Stimulated activated CD8-positive, alpha-beta memory T cell treated with anti-CD3 and anti-CD28 coated beads, Interleukin-7, amount 100 ng/mL, for 48 hours (primary cell): ENCODE data around the gene C1orf74.
"Not testable (repeated sequence)": the region's sequence is repeated elsewhere in the genome, so short reads cannot be mapped to it uniquely, and the experiment has no call there.

Experiments used
- DNase-seq, 2 donors: peaks; one replicate each; pipeline ENCODE4 v3.0.0-alpha.2; 2020; ENCODE audit warnings: low read depth in 1 of 2; ENCODE audit errors: extremely low read depth in 1 of 2

The C1orf74 gene

DNA sequence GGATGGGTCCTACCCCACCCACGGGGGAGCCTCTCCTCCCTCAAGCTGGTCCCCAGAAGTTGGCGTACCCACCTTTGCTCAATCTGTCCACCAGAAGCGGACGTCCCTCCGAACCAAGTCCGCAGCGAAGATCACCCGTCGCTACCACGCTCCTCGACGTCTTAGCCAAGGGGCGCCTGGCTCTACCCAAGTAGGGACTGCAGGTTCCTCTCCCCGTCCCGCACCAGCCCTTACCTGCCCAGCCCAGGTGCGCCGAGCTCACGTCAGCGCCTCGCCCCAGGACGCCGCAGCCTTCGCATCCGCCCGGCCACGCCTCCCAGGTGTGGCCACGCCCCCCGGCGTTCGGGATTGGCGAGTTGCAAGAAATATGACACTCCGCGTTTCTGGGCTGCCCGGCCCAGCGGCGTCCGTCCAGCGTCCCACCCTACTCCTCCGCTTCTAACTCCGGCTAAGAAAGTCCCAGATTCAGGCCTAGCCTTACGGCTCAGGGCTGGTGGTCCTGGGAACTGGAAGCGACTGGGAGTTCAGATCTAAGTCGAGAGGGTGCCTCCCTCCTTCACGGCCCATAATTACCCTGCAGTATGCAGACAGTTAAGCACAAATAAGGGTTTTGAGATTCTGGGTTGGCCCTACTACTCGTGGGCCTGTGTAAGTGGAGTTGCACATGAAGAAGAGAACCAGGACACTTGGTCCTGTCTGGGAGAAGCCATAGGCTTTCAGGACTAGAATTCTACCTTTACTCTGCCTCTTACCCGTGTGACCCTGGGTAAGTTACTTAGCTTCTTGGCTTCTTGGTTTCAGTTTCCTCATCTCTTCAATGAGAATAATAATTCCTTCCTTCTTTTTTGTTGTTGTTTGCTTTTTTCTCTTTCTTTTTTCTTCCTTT lies 21.8 kb upstream of the C1orf74 start, which contains the start of gene IRF6:
IRF6 (minus strand) TSS at position 268 of the 886 bp plus-strand sequence. CDS start 4,729 bp downstream, outside the sequence.
- peak; percentile 41 to 50 for DNase-seq

DNA sequence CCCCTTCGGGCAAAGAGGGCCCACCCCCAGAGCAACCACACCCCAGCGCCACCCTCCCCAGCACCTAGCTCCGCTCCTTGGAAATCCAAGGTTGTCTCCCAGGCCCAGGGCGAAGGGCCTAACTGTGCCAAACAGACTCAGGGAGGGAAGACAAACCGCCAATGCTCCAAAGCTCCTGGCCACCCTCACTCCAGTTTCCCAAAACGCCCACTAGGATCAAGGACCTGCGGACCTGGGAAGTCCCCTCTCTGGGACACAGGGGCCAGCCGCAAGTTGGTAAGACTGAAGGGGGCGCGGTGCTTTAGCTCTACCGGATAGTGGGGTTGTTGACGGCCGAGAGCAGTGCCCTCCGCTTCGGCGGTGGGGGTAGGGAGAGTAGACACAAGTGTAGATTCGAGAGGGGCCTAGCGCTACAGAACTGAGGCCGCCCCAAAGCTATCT lies 21.0 kb upstream of the C1orf74 start:
- no peak for DNase-seq

DNA sequence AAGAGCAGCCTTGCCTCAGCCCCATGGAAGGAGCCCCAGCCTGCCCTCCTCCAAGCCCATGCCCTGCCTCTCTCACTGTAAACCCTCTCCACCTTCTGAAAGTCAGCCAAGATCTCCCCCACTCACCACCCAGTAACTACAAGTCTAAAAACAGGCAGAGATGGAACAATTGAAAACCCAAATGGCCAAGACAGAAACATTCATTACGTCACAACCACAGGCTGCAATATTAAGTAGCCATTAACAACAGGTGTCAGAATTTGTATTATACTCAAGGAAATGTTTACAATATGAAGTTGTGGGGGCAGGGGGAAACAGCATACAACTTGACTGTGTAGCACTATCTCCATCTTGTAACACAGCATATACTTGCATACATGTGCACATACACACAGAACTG lies 19.2 kb upstream of the C1orf74 start:
- DNase-seq: no peak

DNA sequence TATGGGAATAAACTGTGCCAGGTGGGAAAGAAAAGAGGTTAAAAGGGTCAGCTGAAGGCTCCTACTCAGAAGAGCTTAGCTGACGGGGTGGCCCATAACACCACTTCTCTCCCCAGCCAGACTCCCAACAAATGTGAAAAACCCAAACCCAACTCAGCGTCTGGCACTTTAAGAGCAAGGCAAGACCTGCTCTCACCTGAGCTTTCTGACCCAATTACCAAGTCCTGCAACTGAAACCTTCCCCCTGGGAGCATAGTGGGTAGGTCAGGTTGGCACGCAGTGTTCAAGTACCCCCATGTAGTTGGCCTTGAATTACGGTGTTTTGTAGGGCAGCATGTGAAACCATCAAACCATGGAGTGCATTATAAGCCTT lies 18.4 kb upstream of the C1orf74 start:
- DNase-seq: no peak

DNA sequence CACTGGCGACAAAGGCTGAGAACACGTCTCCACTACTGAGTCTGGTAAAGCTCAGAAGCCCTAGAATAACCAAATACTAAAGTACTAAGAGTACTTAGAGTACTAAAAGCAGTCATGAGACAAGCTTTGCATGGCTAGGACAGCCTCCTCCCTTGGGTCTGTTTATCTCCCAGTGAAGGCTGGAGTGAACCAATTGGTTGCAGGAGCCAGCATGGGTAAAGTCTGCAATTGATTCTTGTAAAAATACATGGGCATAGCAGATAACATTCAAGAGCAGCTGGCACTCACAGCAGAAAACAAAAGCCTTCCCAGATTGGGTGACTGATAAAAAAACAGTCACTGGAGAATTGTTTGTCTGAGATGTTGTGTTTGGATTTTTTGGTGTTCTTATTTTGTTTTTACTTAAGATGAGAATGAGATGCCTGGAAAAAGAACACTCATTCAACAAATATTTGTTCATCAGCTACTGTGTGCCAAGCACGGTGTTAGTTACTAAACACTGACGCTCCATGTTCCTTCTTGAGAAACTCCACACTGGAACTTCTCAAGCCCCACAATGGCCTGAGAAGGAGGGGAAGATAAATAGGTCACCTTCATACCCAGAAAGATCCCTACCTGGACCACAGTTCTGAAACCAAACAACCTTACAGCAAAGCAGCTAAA lies 17.9 kb upstream of the C1orf74 start:
- DNase-seq: no peak

DNA sequence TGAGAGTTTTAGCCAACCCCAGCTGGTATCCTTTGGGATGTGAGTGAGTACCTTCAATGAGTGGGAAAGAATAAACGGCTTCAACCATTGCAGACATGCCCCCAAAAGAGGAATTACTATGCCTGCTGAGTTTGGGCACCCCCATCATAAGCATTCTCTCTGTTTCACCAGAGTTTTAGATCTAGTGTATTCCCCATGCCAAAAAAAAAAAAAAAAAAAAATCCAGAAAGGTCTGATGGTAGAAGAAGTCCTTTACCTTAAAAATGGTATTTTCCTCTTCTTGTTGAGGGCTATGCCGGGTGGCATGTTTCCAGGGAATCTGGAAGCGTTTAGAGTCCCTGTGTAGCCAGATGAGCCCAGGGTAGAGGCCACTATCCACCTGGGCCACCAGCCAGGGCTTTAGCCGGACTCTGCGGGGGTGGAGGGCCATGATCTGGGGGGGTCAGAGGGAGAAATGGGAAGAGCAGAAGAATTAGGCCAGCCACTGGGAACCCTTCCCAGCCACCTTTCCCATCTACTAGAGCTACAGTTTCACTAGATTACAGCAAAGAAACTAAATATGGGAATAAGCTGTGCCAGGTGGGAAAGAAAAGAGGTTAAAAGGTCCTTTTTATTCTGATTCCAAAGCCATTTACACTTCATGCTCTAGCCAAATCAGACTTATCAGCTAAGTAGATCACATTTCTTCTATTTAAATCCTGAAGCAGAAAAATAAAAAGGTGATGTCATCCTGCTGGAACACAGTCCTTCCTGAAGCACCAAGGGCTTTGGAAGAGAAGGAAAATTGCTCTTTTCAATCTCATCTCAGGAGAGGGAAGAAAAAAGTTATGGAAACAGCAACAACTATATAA lies 16.9 kb upstream of the C1orf74 start:
- DNase-seq: no peak

DNA sequence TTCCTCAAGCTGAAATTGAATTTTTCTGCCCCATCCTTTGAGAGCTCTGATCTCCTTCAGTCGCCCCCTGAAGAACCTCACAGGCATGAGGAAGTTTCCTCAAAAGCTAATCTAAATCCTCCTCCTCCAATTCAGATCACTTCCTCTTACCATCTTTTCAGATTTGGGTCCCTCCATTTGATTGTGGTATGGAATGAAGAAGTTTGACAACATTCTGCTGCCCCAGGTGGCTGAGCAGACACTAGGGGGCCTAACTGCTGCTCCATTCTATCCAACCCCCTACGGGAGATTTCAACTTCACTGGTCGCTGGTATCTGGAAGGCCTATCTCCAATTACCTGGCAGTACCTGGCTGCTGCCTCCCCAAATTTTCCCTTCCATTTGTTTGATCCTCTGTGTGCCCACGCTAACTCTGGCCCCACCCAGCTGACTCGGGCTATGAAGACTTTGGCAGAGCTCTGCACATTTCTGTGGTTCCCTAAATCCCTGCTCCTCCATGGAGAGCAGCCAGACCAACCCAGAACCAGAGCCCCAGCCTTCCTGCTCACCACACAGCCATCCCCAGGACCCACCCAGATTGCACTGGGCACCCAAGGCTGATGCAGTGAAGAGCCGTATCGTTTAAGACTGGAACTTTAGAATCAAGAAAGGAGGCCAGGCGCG lies 13.8 kb upstream of the C1orf74 start:
- DNase-seq: no peak

DNA sequence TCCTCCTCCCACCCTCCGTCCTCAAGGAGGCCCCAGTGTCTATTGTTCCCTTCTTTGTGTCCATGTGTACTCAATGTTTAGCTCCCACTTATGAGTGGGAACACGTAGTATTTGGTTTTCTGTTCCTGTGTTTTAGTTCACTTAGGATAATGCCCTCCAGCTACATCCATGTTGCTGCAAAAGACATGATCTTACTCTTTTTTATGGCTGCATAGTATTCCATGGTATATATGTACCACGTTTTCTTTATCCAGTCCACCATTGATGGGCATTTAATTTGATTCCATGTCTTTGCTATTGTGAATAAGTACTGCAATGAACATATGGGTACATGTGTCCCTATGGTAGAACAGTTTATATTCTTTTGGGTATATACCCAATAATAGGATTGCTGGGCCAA lies 9.4 kb upstream of the C1orf74 start:
- DNase-seq: not testable (repeated sequence)

DNA sequence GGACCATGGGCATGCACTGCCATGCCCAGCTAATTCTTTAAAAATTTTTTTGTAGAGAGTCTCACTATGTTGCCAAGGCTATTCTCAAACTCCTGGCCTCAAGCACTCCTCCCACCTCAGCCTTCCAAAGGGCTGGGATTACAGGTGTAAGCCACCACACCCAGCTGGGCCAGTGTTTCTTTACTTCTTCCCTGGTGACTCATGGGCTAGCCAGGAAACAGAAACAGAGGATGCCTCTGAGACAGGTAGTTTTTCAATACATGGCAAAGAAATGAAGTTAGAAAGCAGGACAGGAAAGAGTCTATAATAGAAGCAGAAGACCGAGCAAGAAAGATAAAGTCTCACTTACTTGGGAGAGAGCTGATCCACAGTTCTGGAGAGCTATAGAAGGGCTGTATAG lies 7.6 kb upstream of the C1orf74 start:
- DNase-seq: no peak

DNA sequence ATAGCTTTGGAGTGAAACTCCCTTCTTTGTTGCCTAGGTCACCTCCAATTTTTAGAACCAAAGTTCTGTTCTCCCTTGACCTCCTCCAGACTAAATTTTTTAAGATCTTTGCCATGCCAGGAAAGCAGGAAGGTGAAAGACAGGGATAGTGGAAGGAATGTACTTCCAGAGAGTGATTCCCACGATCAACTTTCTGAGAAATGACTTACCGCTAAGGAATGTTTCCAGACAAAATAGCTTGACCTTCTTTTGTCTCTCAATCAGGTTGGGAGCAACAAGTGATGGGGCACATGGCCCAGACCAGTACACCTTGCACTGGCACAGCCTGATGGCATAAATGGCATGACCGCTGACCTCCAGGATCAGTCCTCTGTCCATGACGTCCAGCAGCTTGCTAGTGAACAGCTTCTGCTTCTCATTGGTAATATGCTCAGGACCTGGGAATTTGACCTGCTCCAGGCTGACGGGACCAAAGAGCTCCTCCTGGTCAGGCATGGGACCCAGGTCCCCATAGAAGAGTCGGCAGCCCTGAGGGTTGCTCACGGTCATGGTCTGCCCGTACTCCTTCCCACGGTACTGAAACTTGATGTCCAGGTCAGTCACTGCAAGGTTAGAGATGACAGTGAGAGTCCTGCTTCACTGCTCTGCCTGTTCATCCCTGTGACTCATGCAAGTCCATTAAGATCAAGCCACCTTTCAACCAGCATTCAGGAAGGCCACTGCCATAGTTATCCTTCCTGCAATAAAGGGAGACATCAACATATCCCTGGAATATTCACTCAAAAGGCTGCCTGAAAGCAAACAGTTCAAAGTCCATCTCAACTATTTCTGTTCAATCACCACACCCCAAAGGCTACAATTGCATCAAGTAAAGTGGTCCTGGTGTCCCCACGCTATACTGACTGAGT lies 6.2 kb upstream of the C1orf74 start:
- DNase-seq: no peak

DNA sequence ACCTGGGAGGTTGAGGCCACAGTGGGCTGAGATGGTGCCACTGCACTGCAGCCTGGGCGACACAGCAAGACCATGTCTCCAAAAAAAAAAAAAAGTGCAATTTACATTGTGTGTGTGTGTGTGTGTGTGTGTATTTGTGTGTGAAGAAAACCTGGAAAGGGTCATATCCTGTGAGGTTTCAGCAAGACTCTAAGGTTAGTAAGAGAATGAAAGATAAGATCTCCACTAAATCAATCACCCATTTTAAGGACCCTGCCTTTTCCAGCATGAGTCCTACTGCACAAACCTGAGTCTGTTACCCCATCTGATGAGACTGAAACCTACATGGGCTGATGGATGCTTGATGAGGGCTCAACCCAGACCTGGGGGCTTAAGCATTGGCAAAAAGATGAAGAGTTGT lies 4.9 kb upstream of the C1orf74 start:
- DNase-seq: no peak

DNA sequence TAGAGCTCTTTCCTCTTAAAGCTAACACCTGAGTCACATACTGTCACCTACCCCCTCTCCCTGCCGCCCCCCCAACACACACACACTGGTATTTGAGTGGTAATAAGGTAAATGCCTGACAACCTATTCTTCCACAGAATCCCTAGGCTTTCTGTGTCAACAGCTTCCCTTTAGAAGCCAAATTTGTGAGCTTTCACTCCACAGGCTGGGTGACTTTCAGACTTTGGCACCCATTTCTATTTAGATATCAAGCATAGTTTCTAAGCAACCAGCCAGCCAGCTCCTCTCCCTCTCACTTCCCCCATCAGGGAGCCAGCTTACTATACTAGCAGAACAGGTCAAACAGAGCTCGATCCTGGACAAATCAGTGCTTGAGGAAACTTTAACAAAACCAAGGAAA lies 3.2 kb upstream of the C1orf74 start:
- DNase-seq: no peak

DNA sequence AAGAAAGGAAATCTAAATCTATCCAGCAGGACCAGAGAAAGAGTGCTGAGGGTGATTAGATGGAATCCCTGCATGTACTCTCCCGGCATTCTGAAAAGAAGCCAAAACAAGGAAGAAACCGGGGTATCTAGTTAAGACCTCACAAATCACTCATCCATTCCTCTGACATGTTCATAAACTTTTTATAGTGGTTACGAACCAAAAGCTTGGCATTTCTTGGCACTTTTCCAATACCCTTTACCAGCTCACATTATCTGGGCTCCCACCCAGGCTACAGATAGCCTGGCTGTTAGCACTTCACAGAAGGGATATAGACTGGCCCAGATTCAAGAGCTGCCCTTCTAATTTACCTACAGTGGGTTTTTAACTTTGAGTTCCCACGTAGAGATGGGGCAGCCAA lies 1.8 kb upstream of the C1orf74 start:
- DNase-seq: no peak

DNA sequence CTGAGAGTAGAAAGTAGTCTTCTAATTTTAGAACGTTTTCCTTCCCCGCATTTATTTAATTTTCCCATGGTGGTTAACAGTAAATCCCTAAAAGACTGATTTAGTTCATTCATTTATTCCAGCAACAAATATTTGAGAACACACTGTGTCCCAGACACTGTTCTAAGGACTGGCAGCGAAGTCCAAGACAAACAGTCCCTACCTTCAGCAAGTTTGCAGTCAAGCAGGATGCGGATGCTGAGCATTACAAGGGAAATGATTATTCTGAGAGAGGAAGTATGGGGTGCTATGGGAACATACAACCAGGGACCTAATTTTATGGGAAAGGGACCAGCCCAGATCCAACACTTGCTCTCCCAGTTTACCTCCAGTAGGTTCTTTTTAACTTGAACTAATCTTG lies 1.2 kb upstream of the C1orf74 start:
- no peak for DNase-seq

DNA sequence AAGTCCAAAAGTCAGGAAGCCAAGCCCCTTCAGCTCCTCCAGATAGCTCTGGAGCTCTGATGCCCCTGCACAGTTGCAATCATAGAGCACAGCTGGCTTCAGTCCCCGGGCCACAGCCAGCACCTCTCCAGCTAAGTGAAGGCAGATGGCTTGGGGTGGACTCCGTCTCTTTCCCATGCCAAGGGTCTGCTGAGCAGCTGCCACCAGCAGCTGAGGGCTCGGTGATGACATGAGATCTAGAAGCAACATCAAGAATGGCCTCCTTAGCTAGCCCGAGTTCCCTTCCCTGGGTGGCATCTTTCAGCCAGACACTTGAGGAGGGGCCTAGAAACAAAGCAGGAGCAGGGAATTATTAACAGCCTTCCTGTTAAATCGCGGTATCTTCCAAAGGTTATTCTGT lies 973 bp downstream of the C1orf74 start:
- DNase-seq: no peak

DNA sequence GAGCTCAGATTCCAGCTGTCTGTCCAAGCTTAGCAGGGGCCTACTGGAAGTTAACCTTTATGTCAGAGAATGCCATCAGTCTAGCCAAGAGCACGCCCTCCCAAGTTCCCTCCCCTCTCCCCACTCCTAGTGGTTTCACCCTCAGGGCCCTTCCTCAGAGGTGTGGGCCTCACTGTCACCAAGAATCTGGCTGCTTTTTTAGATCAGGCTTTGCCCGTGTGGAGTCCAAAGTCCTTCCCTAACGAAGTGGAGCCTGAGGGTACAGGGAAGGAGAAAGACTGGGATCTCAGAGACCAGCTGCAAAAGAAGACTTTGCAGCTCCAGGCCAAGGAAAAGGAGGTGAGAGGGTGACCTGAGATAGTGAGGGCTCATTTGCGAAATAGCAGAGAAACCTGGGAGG lies 4.1 kb downstream of the C1orf74 start:
- DNase-seq: no peak

DNA sequence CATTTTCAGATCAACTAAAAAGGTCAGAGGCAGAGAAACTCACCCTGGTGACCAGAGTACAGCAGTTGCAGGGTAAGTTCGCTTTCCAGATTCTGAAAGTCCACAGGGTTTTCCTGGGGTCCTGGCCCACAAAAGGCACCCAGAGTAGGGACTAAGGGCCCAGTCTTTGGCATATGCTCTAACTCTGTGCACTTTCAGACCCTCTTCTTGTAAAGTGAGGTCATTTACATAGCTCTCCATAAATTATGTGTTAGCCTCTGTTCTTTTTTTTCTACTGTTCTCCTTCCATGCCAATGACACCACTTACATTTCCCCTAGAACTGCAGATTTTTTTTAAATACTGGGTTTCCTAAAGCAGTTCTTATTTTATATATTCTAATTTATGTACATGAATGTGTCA lies 6.3 kb downstream of the C1orf74 start:
- no peak for DNase-seq

DNA sequence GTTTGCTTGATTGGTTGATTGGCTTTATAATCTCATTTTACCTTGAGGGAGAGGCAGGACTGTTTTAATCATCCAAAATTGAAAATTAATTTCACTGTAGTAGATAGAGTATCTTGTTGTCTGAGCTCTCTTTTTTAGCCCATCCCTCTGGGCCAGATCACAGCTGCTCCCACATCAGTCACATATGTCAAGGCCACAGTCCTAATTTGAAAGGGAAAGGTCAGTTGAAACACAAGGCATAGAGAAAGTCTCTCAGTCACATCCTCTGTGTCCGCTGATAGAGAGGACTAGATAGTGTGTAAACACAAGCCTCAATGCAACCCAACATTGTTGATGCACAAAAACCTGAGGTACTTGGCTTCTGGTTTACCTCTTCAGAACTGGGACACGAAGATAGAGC lies 6.8 kb downstream of the C1orf74 start:
- no peak for DNase-seq

DNA sequence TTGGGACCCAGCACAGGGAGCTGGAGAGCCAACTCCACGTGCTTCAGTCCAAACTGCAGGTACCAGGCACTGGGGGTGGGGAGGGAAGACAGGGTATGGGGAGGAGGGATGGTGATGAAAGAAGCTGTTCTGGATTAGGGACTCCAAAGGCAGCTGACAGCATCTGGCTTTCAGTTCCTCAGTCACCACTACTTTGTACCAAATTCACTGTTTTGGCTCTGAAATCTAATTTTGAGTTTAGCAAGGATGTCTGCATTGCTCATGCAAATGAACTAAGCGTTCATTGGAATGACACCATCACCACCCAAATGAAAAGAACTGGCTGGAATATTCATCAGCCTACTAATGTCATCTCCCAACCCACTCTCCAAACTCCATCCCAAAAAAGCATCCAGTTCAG lies 8.7 kb downstream of the C1orf74 start:
- DNase-seq: no peak

DNA sequence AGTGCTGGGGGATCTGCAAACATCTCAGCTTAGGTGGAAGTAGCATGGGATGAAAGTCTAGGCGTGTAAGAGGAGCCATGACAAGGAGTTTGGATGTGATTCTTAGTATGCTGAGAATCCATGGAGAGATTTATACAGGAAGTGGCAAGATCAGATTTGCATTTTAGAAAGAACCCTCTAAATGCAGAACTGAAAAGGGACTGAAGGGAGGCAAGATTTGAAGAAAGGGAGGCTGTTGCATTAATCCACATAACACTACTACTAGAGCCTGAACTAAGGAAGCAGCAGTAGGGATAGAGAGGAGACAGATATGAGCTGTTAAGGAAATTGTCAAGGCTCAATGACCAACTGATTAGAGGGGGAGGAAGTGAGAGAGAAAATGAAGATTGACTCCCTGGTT lies 9.8 kb downstream of the C1orf74 start:
- DNase-seq: no peak
